MM.1S (cell line): ENCODE data around the gene HSD11B1L.

Source experiments
- CTCF ChIP-seq: fragments of 300-600 bp; sonication (generic); IDR thresholded peaks from 2 replicates; pipeline ENCODE4 v1.5.1; 2016; ENCODE audit warnings: antibody characterized with exemption, low read length, mixed read lengths
- EZH2 ChIP-seq: fragments of 300-600 bp; sonication (generic); optimal IDR thresholded peaks from 2 replicates; pipeline ENCODE3; 2017; ENCODE audit warnings: low read depth, mild to moderate bottlenecking, antibody characterized with exemption, low read length, mixed read lengths

GRCh38 chr19:5677580-5677979, 3.2 kb upstream of the HSD11B1L start:
- TF ChIP-seq EZH2 = no peak
- TF ChIP-seq CTCF = no peak
